Prostate gland (tissue), 2 donors: ENCODE data around the gene LRP11.

Experiments used
- CTCF ChIP-seq, 4 experiments: fragments of 200-600 bp in 2 of 4; fragments of 450-650 bp in 2 of 4; sonication (generic) in 2 of 4; IDR thresholded peaks; 1 replicate in 3 of 4; 2 replicates in 1 of 4; pipeline ENCODE4 v1.5.1; 2016 to 2019; ENCODE audit warnings: antibody characterized with exemption in 4 of 4, mild to moderate bottlenecking in 2 of 4, moderate library complexity in 2 of 4
- POLR2A ChIP-seq: fragments of 450-650 bp; IDR thresholded peaks from one replicate; pipeline ENCODE4 v1.6.1; 2016; ENCODE audit warnings: antibody characterized with exemption, mild to moderate bottlenecking
- POLR2AphosphoS5 ChIP-seq: sonication (generic); formaldehyde crosslinking; IDR thresholded peaks from one replicate; pipeline ENCODE4 v1.6.1; 2017; ENCODE audit warnings: antibody characterized with exemption

- TF ChIP-seq POLR2AphosphoS5 = no peak
- TF ChIP-seq CTCF (IDR thresholded peaks at IDR 0.05) = no peak
- TF ChIP-seq POLR2A = no peak
Measured at GRCh38 chr6:149847939-149848267, 16.3 kb downstream of the LRP11 start.
